ENCODE measurements around the gene IDH3G. TPM values are rescaled to one million over a fixed set of nuclear protein-coding genes. Genes with fewer than 3 reads are reported as not detected.

The IDH3G gene
- total RNA-seq, 1 donor from 2014 or later, result 40.3 TPM

GRCh38 chrX:153739754-153740486 lies 54.3 kb downstream of the IDH3G start:
- DNase-seq (ENCODE audit: low spot score), result no peak
- Mint-ChIP-seq H3K27ac (no peak overlapping the region), H3K4me1 (peaks cover 15% of the 10 kb centered on the region), H3K27me3 (ENCODE audit: insufficient read depth, low read depth) (no peaks in the 10 kb centered on the region), H3K9me3 (peaks cover 22% of the 10 kb centered on the region), H3K4me3 (no peak overlapping the region), H3K36me3 (peaks cover 5% of the 10 kb centered on the region)
- H3K36me3 ChIP-seq, result no peaks in the 10 kb centered on the region
- no peaks in the 10 kb centered on the region for H3F3A ChIP-seq (ENCODE audit: low read depth)
- TF ChIP-seq EZH2phosphoT487 (IDR thresholded peaks at IDR 0.05), result no peak
- no peaks in the 10 kb centered on the region for H4K20me1 ChIP-seq (ENCODE audit: low read depth)
- H3K27me3 ChIP-seq, result no peaks in the 10 kb centered on the region
- H3K79me2 ChIP-seq (ENCODE audit: low read depth), result no peaks in the 10 kb centered on the region
- H3K4me3 ChIP-seq, result no peak overlapping the region
- no peak overlapping the region for H2AFZ ChIP-seq (replicated peaks)
- no peaks in the 10 kb centered on the region for H3K9me3 ChIP-seq (ENCODE audit: low read depth)
- no peak overlapping the region for H3K27ac ChIP-seq
- no peak overlapping the region for H3K9ac ChIP-seq
- H3K4me2 ChIP-seq, result no peak overlapping the region
- H3K4me1 ChIP-seq, result no peaks in the 10 kb centered on the region

GRCh38 chrX:153738056-153738605 lies 56.0 kb downstream of the IDH3G start:
- Histone ChIP-seq H3K27ac (no peak overlapping the region), H3F3A (ENCODE audit: low read depth) (no peaks in the 10 kb centered on the region), H3K36me3 (no peaks in the 10 kb centered on the region), H3K27me3 (no peaks in the 10 kb centered on the region), H2AFZ (replicated peaks) (no peak overlapping the region), H3K4me2 (no peak overlapping the region), H3K79me2 (ENCODE audit: low read depth) (no peaks in the 10 kb centered on the region), H3K4me1 (no peaks in the 10 kb centered on the region), H4K20me1 (ENCODE audit: low read depth) (no peaks in the 10 kb centered on the region), H3K9ac (no peak overlapping the region), H3K9me3 (ENCODE audit: low read depth) (no peaks in the 10 kb centered on the region), H3K4me3 (no peak overlapping the region)
- peaks cover 1% of the 10 kb centered on the region for H3K27me3 Mint-ChIP-seq (ENCODE audit: insufficient read depth, low read depth)
- H3K4me3 Mint-ChIP-seq, result no peak overlapping the region
- TF ChIP-seq EZH2phosphoT487 (IDR thresholded peaks at IDR 0.05) (no peak), CTCF (IDR thresholded peaks at IDR 0.05) (no peak), EZH2 (IDR thresholded peaks at IDR 0.05) (no peak)
- H3K36me3 Mint-ChIP-seq, result peaks cover 10% of the 10 kb centered on the region
- H3K4me1 Mint-ChIP-seq, result peaks cover 10% of the 10 kb centered on the region
- no peak overlapping the region for H3K27ac Mint-ChIP-seq
- DNase-seq (ENCODE audit: low spot score), result no peak
- H3K9me3 Mint-ChIP-seq, result peaks cover 28% of the 10 kb centered on the region

- Mint-ChIP-seq H3K27me3 (ENCODE audit: insufficient read depth, low read depth) (peaks cover 2% of the 10 kb centered on the region), H3K4me3 (no peak overlapping the region), H3K36me3 (peaks cover 10% of the 10 kb centered on the region), H3K9me3 (peaks cover 30% of the 10 kb centered on the region), H3K4me1 (peaks cover 10% of the 10 kb centered on the region), H3K27ac (no peak overlapping the region)
- Histone ChIP-seq H3K9ac (no peak overlapping the region), H3K4me2 (no peak overlapping the region), H3K4me1 (no peaks in the 10 kb centered on the region), H3F3A (ENCODE audit: low read depth) (no peaks in the 10 kb centered on the region), H3K27me3 (no peaks in the 10 kb centered on the region), H3K36me3 (no peaks in the 10 kb centered on the region), H2AFZ (replicated peaks) (no peak overlapping the region), H3K9me3 (ENCODE audit: low read depth) (no peaks in the 10 kb centered on the region), H3K79me2 (ENCODE audit: low read depth) (no peaks in the 10 kb centered on the region), H3K27ac (no peak overlapping the region), H4K20me1 (ENCODE audit: low read depth) (no peaks in the 10 kb centered on the region), H3K4me3 (no peak overlapping the region)
- no peak for DNase-seq (ENCODE audit: low spot score)
- TF ChIP-seq EZH2 (IDR thresholded peaks at IDR 0.05) (no peak), CTCF (IDR thresholded peaks at IDR 0.05) (no peak), EZH2phosphoT487 (IDR thresholded peaks at IDR 0.05) (no peak)
These were observed 57.2 kb downstream of the IDH3G start for GRCh38 chrX:153736871-153737441.

Data from neural progenitor cell (in vitro differentiated cells).